ENCODE measurements around the gene PSD2. TPM values are rescaled to one million over a fixed set of nuclear protein-coding genes. Genes with fewer than 3 reads are reported as not detected.

PSD2 gene
- total RNA-seq, 1 donor from 2014 or later, result 0.68 TPM

- Mint-ChIP-seq H3K4me1 (peaks cover 4% of the 10 kb centered on the region), H3K9me3 (no peaks in the 10 kb centered on the region), H3K36me3 (ENCODE audit: low read depth) (no peaks in the 10 kb centered on the region), H3K27ac (ENCODE audit: unreplicated experiment) (no peak overlapping the region), H3K27me3 (ENCODE audit: low read depth) (peaks cover 35% of the 10 kb centered on the region), H3K4me3 (no peak overlapping the region)
- DNase-seq (ENCODE audit: low read depth, low spot score), result no peak
- no peak for TF ChIP-seq CTCF (conservative IDR thresholded peaks at IDR 0.05)
Measured at GRCh38 chr5:139784488-139784887, 11.1 kb upstream of the PSD2 start.

- Mint-ChIP-seq H3K36me3 (ENCODE audit: low read depth) (no peaks in the 10 kb centered on the region), H3K4me1 (peaks cover 4% of the 10 kb centered on the region), H3K4me3 (peak overlapping the region; percentile 90), H3K27me3 (ENCODE audit: low read depth) (peaks cover 59% of the 10 kb centered on the region), H3K27ac (ENCODE audit: unreplicated experiment) (no peak overlapping the region), H3K9me3 (no peaks in the 10 kb centered on the region)
- TF ChIP-seq CTCF (conservative IDR thresholded peaks at IDR 0.05), result no peak
- no peak for DNase-seq (ENCODE audit: low read depth, low spot score)
Measured at GRCh38 chr5:139787257-139787567, 8.4 kb upstream of the PSD2 start.

GRCh38 chr5:139787568-139788293 is 7.9 kb upstream of the PSD2 start:
- H3K9me3 Mint-ChIP-seq, result no peaks in the 10 kb centered on the region
- TF ChIP-seq CTCF (conservative IDR thresholded peaks at IDR 0.05), result peak; percentile 83
- peaks cover 64% of the 10 kb centered on the region for H3K27me3 Mint-ChIP-seq (ENCODE audit: low read depth)
- DNase-seq (ENCODE audit: low read depth, low spot score), result peak; percentile 99
- H3K4me3 Mint-ChIP-seq, result peak overlapping the region; percentile 90
- no peak overlapping the region for H3K27ac Mint-ChIP-seq (ENCODE audit: unreplicated experiment)
- no peaks in the 10 kb centered on the region for H3K36me3 Mint-ChIP-seq (ENCODE audit: low read depth)
- H3K4me1 Mint-ChIP-seq, result peaks cover 4% of the 10 kb centered on the region

GRCh38 chr5:139788294-139788910 is 7.2 kb upstream of the PSD2 start:
- peak; percentile 17 for DNase-seq (ENCODE audit: low read depth, low spot score)
- Mint-ChIP-seq H3K36me3 (ENCODE audit: low read depth) (no peaks in the 10 kb centered on the region), H3K4me3 (peak overlapping the region; percentile 71), H3K9me3 (no peaks in the 10 kb centered on the region), H3K27ac (ENCODE audit: unreplicated experiment) (no peak overlapping the region), H3K27me3 (ENCODE audit: low read depth) (peaks cover 70% of the 10 kb centered on the region), H3K4me1 (peaks cover 4% of the 10 kb centered on the region)
- TF ChIP-seq CTCF (conservative IDR thresholded peaks at IDR 0.05), result no peak

GRCh38 chr5:139789116-139789844 is 6.3 kb upstream of the PSD2 start:
- no peaks in the 10 kb centered on the region for H3K9me3 Mint-ChIP-seq
- TF ChIP-seq CTCF (conservative IDR thresholded peaks at IDR 0.05), result no peak
- peak overlapping the region; percentile 79 for H3K4me3 Mint-ChIP-seq
- peaks cover 73% of the 10 kb centered on the region for H3K27me3 Mint-ChIP-seq (ENCODE audit: low read depth)
- DNase-seq (ENCODE audit: low read depth, low spot score), result no peak
- peaks cover 4% of the 10 kb centered on the region for H3K4me1 Mint-ChIP-seq
- no peaks in the 10 kb centered on the region for H3K36me3 Mint-ChIP-seq (ENCODE audit: low read depth)
- H3K27ac Mint-ChIP-seq (ENCODE audit: unreplicated experiment), result peak overlapping the region; percentile 35

Data from neural crest cell (in vitro differentiated cells).